HG03378 (cell line): ENCODE data around the gene NAB2.
"Not testable (repeated sequence)": the region's sequence is repeated elsewhere in the genome, so short reads cannot be mapped to it uniquely, and the experiment has no call there.

Experiments used
- ATAC-seq: cut with Tn5 transposase; IDR thresholded peaks from one replicate; pipeline ENCODE4 v1.9.1; 2021; ENCODE audit warnings: mild to moderate bottlenecking, moderate library complexity; ENCODE audit not compliant: unreplicated experiment

The NAB2 gene

DNA sequence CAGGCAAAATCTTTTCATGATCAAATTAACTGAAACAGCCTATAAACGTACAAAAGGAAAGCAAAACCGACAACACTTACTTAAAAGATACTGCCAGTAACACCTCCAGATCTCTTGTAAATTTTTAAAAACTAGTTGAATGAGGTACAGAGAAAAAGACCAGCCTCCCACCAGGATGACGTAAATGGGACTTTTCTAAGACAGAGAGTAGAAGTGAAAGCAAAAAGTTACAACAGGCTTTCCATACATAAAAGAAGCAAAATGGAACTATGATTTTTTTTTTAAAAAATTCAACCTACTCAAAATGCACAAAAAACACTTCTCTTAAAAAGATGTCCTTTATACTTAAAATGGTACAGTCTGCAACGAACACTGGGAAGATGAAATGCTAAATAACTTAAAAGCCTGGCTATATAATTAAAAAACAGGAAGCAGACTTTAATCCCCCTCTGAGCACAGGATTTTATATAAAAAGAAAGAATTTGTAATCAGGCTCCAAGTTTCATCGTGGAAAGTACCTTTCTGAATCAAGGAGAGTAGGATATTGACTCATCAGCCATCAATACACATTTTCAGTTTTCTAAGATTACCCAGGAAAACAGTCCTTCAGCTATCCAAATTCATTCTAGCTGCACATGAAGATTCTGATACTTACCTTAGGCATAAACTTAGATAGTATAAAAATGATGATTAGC lies 24.8 kb upstream of the NAB2 start:
- ATAC-seq, result peak; percentile 74

GRCh38 chr12:57066245-57066644 lies 22.7 kb upstream of the NAB2 start:
- ATAC-seq, result no peak

DNA sequence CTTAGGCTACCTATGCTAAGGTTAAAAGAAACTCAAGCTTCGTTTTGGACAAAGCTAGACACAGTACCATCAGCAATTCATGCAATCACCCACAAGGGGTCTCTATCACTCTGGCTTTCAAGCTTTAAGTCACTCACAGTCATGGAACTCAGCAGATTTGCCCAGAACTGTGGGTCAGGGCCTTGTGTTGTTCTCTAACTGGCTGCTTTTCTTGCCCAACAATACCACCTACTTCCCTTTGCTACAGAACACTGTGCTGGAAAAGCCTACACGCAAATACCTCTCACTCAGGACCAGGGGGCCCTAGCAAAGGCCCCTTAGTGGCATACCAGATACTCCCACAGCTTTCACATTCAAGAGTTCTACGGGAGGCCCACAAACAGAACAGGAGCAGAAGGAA lies 19.4 kb upstream of the NAB2 start:
- peak; percentile 86 for ATAC-seq

DNA sequence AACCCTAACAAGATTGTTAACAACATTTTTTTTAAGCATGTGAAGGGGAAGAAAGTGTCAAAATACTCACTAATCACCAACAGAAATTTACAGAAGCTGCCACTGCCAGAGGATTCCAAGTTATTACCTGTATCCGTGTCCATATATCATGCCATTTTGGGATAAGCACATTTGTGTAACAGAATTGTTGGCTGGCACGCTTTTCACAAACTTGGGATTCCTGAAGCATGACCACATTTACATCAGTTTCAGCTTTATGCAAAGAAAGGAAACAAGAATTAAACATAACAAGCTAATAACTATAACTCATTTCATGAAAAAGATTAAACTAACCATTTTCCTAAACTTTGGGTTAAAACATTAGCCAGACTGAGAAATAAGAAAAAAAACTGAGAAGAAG lies 16.3 kb upstream of the NAB2 start:
- ATAC-seq, result no peak

DNA sequence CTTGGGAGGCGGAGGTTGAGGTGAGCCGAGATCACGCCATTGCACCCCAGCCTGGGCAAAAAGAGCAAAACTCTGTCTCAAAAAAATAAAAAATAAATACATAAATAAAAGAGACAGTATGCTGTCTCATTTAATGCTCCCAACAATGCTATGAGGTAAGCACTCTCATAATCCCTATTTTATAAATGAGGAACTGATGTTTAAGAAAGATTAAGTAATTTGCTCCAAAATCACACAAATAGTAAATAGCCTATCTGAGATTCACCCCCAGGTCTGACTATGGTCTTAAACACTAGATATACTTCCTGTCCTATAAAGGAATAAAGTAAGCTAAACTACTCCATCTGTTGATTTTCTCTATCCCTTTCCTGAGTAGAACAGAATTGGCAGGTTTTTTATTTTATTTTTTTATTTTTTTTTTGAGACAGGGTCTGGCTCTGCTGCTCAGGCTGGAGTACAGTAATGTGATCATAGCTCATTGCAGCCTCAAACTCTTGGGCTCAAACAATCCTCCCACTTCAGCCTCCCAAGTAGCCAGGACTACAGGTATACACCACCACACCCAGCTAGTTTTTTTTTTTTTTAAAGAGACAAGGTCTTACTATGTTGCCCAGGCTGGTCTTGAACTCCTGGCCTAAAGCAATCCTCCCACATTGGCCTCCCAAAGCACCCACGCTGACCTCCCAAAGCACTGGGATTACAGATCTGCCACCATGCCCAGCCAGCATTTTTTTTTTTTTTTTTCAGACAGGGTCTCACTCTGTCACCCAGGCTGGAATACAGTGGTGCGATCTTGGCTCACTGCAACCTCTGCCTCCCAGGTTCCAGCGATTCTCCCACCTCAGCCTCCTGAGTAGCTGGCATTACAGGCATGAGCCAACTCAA lies 15.1 kb upstream of the NAB2 start:
- not testable (repeated sequence) for ATAC-seq

DNA sequence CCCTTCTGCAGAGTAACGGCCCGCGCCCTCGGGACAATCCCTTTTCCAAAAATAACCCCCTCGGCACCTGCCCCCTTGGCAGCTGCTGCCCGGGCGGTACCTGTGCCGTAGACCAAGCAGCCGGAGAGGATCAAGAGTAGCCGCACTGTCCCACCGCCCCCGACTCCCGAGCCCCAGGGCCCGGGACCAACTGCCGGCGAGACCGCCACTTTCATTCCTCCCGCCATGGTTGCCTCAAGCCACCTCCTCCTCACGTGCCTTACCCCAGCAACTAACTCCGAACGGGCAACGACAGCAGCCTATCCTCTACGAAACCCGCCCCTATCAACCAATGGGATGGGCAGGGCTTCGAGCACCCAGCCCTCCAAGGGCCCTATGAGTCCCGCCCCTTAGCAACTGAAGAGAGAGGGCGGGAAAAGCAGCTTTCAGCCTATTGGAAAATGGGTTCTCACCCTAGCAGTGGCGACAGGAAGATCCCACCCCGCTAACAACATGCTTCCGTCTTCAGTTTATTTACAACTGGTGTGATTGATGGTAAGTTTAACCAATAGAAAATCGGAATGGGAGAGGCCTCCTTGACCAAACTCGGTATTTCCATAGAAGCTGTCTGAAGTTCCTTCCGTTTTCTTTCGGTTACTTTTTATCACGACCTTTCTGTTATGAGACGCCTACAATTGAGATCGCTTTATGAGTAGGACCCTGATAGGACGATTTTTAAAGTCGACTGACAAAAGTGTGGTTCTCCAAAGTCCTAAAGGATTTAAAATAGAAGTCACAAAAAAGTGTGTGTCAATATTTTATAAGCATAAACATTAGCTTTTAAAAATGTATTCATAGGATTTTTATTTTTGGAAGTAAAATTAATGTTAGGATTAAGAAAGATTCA lies 10.2 kb upstream of the NAB2 start, which contains the start of gene NEMP1:
NEMP1 (minus strand) TSS at position 273 of the 886 bp plus-strand sequence; CDS start at position 227, 46 bp downstream.
- peak; percentile 94 for ATAC-seq

- no peak for ATAC-seq
Observed at GRCh38 chr12:57079821-57080220, 9.1 kb upstream of the NAB2 start.

DNA sequence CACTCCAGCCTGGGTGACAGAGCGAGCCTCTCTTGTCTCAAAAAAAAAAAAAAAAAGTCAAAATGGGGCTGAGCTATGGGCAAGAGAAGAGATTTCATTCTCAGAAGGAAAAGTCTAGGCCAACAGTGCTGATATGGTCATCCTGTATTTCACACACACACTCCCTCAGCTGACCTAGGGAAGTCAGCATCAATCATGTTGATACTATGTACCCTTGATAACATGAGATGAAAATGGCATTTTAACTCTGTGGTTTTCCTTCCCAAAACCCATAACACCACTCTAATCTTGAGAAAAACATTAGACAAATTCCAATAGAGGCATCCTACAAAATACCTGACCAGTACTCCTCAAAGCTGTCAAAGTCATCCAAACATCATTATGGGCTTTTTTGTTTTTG lies 8.1 kb upstream of the NAB2 start:
- ATAC-seq, result no peak

DNA sequence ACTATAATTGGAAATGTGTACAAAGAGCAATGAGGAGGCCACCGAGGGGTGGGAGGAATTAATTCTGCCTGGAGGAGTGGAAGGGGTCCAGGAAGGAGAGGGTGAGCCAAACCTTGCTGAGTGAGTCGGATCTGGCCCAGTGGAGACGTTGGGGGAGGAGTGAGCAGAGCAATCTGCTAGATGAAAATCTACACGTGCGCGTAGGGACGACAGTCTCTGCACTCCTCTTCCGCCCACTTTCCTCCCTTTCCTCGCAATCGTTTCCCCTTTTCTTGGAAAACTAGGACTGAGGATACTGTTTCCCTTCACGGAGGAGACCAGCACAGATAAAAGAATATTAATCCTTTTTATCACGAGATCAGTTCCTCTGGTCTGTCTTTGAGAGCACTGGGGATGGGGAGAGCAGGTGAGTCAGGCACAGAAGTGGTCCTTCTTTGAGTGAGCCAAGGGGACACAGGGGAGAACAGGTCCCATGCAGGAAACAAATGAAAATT lies 2.9 kb upstream of the NAB2 start:
- no peak for ATAC-seq

- ATAC-seq, result no peak
Observed at GRCh38 chr12:57086493-57087009, 2.4 kb upstream of the NAB2 start.

GRCh38 chr12:57087010-57087690 lies 1.8 kb upstream of the NAB2 start:
- ATAC-seq, result peak; percentile 3

DNA sequence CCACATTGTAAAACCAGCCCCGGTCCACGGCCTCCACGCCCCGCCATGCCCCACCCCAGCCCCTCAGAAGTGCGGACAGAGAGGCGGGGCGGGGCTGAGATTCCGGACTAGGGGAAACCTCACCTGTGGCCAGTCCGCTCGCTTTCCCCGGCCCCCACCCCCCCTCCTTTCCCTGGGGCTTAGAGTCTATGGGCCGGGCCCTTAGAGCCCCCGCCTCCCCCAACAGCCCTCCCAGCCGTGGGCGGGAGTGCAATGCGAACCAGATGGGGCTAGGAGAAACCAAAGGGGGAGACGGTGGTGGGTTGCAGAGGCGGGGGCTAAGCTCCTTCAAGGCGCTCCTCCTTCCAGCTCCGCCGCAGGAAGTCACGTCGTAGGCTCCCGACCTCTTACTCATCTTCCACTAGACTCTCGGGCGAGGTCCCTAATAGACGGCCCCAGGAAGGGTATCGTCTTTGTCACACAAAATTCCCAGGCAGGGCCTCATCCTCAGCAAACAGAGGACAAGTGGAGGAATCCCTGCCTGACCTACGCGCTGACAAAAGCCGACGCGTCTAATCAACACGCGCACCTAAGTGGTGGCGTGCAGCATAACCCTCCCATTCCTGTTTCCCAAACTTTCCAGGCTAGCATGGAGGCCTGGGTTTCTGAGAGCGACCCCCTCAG lies 1.1 kb upstream of the NAB2 start:
- ATAC-seq, result peak; percentile 30

- ATAC-seq, result no peak
Observed at GRCh38 chr12:57089271-57090245, 644 bp downstream of the NAB2 start.

- no peak for ATAC-seq
Observed at GRCh38 chr12:57090490-57090889, 1.6 kb downstream of the NAB2 start.

DNA sequence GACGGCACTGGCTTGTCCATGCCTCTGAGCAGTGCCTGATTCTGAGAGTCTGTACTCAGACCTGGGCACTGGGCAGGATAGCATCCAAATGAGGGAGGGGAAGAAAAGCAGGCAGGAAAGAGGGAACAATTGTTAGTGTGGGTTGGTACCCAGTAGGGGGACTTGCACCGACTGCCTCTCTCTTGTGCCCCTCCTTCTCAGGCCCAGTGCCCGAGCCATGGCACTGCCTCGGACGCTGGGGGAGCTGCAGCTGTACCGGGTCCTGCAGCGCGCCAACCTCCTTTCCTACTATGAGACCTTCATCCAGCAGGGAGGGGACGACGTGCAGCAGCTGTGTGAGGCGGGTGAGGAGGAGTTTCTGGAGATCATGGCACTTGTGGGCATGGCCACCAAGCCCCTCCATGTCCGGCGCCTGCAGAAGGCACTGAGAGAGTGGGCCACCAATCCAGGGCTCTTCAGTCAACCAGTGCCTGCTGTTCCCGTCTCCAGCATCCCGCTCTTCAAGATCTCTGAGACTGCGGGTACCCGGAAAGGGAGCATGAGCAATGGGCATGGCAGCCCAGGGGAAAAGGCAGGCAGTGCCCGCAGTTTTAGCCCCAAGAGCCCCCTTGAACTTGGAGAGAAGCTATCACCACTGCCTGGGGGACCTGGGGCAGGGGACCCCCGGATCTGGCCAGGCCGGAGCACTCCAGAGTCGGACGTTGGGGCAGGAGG lies 2.2 kb downstream of the NAB2 start:
- ATAC-seq, result no peak

GRCh38 chr12:57091638-57092528 lies 3.0 kb downstream of the NAB2 start:
- no peak for ATAC-seq

DNA sequence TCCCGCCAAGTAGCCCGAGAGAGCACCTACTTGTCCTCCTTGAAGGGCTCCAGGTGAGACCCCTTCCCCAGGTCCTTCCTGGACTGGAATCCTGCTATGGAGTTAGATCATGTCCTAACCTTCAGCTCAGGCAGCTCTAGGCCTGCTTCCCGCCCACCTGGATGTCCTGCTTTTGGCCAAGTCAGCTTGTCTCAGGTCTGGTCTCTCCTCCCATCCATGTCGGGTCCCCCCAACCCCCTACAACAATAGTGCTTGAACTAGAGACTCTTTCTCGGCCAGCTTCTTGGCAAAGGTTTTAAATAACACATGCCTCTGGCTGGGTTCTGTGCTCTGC lies 3.6 kb downstream of the NAB2 start:
- no peak for ATAC-seq
